Measurements from ENCODE around the gene NDUFS8.

NDUFS8 gene

DNA sequence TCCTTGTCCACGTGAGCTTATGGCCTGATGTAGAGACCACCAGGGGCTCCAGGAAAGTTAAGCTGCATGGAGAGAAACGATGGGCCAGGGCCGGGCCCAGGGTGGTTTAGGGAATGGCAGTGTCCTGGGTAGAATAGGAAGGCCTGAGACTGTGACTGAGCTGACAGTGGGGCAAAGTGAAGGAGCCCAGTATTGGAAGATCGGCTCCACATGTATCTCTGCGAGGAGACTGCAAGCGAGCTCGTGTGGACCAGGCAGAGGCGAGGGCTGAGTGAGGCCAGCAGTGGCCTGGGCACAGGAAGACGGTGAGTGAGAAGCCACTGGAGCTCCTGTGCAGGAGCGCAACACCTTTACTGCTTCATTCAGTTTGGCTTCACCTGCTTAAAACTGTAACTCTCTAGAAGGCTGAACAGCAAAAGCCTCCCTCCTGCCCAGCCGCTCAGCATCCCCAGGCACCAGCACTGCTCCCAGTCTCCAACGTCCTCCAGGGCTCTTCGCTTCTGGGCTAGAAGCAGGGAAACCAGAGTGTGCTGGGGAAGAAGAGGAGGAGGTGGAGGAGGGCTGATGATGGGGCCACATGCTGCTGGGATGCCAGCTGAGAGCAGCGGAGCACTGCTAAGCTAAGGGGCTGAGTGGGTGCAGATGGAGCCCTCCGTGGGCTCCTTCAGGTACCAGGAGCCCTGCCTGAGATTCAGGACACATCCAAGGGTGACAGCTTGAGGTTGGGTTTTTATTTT is 21.8 kb downstream of the NDUFS8 start:
- DNase-seq = no peak

DNA sequence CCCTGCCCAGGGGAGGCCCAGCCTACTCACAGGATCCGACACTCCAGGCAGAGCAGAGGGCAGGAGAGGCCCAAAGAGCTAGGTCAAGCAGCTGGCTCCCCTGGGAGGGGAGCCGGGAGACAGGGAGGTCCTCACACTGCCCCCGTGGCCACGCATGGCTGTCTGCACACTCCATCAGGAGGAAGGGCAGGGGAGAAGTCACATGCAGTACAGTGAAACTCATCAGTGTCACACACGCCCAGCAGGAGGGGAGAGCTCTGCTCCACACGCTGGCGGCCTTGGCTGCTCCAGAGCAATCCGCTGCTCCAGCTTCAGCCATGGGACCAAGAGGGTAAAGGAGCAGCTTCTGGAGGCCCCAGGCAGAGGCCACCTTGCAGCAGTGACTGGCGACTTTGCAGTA is 22.6 kb downstream of the NDUFS8 start:
- no peak for DNase-seq

DNA sequence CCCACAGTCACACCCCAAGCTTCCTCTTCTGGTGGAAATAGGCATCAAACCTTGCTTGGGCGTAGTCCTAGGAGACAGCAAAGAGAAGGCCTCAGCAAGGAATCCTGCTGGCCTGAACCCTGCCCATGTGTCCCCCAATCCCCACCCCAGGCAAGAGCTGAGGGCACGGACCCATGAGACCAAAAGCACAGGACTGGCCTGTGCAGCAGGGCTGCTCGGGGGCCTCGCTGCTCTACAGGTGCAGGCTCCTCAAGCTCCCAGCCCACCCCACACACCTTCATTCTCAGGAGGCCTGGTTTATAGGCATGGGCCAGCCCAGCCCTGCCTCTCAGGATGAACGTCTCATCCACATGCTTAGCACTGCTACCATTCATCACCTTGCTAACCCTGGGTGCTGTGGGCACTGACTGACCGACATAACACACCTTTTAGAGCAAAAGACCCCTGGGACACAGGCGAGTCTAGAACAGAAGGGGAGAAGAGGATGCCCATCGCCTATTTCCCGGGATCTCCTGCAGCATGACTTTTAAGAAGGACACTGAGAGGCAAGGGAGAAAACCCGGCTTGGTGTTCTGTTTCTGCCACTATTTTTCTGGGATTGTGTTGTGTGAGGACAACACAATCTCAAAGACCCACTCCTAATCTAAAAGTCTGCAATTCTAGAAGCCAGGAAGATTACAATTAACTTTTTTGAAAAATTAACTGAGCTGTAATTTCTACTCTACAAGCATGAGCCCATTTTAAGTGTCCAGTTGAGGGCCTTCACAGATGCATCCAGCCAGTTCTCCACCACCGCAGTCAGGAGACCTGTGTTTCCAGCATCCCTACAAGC is 23.7 kb downstream of the NDUFS8 start:
- DNase-seq = no peak

DNA sequence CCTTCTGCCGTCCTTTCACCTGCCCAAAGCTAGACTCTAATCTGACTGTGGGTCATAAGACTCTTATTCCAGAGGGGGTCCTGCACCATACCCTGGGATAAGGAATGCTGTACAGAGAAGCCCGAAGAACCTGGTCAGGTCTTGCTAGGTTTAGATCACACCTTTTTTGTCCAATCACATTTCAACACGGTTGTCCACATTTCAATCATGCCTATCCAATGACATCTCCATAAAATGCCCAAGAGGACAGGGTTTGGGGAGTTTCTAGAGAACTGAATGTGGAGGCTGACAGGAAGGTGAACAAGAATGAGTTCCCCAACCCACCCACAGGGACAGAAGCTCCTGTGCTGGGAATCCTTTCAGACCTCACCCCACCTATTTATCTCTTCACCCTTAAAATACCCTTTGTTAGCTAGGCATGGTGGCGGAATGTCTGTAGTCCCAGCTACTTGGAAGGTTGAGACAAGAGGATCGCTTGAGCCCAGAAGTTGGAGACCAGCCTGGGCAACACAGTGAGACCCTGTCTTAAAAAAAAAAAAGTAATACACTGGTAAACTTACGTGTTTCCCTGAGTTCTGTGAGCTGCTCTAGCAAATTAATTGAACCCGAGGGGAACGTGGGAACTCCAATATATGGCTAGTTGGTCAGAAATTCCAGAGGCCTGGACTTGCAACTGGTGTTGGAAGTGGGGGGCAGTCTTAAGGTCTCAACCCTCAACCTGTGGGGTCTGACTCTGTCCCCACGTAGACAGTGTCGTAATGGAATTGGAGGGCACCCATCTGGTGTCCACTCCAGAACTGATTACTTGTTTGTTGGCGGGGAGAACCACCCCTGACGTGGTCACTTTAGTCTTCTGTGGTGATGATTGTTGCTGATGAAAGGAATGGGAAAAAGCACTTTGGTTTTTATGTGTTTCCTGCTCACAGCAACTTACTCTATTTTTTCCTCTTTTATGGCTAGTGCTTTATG is 26.1 kb downstream of the NDUFS8 start:
- DNase-seq = no peak

DNA sequence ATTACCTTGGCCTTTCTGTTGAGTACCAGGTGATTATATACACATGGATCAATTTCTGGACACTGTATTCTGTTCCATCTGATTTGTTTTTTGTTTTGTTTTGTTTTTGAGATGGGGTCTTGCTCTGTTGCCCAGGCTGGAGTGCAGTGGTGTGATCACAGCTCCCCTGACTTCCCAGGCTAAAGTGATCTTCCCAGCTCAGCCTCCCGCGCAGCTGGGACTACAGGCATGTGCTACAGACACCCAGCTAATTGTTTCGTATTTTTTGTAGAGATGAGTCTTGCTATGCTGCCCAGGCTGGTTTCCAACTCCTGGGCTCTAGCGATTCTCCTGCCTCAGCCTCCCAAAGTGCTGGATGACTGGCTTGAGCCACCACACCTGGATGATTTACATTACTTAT is 27.3 kb downstream of the NDUFS8 start:
- DNase-seq = no peak

DNA sequence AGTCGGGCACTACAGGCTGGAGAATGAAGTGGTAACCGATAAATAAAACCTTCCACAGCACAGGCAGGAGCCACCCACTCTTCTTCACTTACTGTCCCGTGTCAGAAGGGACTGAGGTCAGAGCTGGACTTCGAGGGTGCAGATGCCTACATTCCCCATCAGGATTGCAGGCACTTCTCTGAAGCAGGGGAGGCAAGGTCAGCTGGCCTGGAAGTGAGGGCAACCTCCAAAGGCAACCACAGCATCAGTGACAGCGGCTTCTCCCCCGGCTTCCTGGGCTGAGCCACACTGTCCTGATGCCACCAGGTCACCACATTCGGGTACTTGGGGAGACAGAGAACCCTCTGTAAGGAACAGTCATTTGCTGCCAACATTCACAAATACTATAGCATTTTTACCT is 31.0 kb downstream of the NDUFS8 start:
- DNase-seq = no peak

DNA sequence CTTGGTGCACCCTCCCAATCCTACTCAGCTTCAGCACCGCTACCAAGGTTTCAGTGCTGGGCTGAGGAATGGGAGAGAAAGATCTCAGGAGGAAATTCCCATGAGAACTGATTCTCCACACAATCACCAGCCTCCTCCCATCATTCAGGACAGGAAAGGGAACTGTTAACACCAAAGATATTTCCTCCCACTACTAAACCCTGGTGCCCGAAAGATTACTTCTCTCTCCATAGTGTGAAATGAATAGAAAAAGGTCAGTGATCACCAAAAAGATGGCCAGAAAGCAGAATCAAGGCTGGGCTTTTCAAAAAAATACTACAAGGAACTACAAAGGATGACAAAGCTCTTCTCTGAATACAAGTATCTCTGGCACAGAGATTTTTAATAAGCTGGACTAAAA is 34.4 kb downstream of the NDUFS8 start:
- no peak for DNase-seq

DNA sequence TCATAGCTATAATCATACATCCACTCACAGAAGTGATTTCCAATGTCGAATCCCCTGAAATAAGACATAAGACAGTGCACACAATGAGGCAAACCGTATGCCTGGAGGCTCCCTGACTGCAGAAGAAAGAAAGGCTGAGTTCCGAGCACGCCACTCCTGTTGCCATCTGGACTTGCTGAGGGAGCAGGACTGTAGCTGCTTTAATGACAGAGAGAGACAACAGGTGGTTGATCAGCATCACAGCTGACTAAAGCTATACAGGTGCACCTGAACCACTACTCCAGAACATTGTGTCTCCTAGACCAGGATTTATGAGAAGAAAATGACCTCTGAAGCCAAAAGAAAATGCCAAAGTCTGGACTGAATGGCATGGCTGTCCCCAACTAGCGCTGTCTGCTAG is 35.4 kb downstream of the NDUFS8 start:
- DNase-seq = no peak

DNA sequence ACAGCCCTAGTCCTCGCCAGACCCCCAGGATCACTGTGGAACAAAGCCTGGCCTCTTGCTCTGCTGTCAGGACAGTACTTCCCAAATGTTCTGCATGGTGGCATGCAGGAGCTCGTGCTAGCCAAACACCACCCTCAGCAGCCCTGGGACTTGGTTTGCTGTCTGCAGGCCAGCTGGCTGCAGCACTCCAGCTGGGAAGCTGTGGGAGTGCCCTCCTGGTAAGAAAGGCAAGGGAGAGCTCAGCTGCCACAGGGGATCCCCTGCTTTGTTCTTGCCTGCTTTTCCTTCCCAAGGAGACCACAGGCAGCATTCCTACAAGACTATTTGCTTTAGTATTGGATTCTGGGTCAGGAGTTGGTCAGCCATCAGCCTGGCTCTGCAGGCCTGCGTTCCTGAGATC is 36.3 kb downstream of the NDUFS8 start:
- no peak for DNase-seq

DNA sequence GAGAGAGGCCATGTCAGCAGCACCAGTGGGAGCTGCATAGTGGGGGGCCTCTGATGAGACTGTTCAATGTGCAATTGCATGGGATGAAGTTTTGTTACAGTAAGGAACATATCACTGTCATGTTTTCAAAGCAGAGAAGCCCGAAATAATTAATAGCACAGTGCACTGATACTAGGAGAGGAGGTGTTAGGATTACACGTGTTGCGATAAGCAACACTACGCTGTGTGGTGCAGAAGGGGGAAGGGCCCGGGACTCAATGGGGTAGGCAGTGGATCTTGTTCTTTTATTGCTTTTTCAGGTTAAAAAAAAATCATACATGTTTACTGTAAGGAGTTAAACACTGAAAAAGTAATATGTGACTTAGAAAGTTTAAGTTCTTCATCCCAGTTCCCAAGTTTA is 37.5 kb downstream of the NDUFS8 start:
- DNase-seq = no peak

DNA sequence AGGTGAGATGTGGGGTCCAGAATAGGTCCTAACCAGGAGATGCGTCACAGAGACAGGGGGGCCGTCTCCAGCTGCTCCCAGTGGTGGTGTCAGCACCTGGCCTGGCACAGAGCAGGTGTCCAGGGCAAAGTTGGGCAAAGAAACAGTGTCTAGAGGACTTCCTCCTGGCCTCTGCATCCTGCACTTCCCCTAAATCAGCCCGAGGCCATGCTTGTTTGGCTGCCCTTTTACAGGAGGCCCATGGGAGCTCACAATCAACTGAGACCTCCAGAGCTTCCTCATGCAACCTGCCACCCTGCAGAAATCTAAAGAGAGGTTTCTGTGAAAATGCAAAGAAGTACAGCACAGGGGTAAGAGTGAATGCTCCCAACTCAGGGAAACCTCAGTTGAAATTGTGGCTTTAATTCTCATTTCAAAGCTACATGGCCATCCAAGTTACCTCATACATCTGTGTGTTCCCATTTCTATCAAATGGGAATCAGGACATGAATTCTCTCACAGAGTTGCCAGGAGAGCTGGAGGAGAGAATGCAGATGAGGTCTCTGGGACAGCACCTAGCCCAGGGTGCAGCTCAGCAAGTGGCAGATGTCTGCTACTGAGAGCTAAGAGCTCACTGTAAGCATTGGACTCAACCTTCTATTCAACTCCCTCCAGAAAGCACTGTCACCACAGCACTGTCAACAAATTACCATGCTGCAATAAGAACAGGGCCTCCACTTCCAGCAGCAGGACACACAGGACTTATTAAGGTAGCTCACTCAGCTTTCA is 41.0 kb downstream of the NDUFS8 start:
- DNase-seq = no peak

DNA sequence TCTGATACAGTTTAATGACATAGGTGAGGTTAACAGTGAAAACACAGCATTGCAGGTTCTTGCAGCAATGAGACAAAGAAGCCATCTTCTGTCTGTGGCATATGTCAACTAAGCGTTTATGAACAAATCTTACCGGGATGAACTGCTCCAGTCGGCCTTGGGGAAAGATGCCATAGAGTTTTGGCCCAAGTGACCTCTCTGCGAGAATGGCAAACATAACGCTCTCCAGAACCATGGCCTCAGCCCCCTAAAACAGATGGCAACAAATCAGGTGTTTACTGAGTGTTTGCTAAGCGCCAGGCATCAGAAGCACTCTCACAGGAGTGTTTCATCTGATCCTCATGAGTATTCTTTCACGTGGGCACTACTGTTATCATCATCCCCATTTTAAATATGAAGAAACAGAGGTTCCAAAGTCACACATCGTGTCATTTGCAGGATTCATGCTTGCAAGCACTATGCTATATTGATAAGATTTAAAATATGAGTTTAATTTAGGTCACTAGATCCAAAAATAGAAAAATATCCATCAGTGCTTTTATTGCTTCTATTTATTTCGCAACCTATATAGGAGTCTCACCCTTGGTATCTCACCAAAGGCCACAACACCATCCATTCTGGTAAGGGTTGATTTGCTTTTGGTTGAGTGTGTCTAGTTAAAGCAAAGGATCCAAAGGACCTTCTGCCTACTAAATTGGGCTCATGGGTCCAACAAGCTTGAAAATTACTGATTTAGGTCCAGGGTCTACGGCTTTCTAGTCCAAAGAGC is 44.3 kb downstream of the NDUFS8 start:
- DNase-seq = no peak

DNA sequence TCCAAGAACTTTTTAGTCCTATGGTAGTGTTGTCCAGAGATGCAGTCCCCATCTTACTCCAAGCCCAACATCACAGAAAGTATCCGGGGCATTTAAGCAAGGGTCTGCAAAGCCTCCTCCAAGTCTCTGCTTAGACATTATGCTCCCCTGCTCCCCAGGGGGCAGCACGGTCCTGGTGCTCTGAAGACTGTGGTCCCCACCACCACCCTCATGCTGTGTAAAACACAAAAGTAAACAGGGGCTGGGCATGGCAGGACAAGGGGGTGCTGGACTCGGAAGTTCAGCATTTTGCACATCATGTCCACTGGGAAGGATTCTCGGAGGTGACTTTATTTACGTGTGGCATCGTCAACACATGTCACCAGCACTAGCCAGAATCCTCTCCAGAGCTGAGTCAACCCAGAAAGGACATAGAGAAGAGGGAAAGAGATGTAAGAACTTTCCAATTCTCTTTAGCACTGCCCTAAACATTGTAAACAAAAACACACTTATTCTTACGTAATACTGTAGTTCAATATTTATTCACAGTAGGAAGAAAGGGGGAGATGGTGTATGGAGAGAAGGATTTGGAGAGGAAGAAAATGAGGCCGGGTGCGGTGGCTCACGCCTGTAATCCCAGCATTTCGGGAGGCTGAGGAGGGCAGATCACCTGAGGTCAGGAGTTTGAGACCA is 46.0 kb downstream of the NDUFS8 start:
- no peak for DNase-seq

DNA sequence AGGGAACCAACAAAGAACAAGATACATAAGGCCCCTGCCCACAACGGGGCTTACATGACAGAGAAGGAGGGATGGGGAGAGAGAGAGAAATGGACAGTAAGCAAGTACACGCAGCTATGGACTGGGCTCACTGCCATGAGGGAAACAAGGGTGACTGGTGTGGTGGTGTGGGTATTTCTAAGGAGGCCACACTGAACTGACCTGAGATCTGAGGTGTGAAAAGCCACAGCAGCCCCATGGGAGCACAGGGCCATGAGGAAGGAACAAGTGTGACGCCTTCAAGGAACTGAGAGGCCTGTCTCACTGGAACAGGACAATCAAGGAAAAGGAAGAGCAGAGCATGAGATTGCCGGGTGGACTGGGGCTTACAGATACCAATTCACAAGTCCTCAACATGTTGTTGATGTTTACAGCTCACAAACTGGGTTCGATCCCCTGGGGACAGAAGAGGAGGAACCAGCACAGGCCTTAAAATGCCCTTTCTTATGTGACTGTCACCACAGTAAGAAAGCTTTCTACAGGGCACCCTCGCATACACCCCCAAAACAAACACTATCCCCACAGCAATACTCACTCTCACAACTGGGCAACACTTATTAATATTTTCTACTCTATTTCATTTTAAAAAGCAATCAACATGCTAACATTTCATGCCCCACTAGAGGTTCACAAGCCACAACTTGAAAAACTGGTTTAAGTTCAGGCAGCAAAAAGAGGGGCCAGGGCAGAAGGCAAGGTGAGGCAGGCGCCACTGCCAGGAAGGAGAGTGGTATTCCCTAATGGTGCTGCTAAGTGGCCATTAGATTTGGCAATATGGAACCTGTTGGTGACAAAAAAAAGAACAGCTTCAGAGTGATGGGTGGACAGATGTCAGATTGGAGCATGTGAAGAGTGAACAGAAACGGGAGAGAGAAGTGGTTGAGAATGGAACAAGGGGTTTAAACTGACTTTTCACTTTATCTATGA is 47.4 kb downstream of the NDUFS8 start:
- DNase-seq = no peak

DNA sequence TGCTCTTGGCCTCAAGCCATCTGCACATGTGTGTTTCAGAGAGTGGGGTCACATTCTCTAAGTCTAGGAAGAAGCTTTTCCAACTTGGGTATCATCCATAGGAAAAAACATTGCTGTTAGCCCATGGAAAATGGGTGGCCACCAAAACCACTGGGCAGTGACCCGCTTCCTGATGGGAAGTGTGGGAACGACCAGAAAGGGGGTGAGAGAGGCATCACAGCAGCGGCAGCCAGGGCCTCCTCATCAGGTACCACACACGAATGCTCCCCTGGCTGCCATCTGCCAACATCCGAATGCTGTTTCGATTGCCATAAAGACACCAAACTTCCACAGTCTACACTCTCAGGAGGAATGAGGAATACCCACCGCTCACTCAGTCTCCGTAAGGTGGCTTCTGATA is 50.4 kb downstream of the NDUFS8 start:
- no peak for DNase-seq

DNA sequence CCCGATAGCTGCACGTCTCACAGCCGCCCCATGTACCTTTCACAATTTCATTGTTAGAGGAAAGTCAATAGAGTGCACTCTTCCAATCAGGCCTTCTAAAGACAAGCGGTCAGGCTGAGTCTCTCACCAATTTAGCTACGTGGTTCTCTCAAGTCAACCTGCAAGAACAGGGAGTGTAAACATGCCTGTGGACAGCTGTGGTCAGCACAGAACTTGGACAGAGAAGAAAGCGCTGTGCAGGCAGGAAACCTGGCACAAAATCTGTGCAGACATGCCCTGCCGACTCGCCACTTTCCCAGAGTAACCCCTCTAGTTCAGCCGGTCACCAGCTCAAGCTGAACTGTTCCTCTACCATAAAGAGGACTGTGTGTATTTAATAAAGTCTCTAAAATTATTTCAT is 51.2 kb downstream of the NDUFS8 start:
- no peak for DNase-seq

DNA sequence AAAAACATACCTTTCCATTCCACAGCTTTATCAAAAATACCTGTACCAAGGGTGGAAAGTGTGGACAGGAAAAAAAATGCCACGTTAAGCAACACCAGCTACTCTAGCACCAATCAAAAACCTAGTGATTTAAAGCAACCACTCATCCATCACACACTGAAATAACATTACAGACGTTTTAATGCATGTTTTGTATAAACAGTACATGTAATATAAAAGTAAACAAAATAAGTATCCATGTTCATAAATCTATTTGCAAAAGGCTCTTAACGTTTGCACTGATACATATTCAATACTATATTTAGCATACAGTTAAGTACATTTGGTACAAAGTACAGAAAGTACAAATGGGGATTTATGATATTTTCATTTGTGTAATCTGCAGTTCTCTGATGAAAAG is 52.0 kb downstream of the NDUFS8 start:
- no peak for DNase-seq

DNA sequence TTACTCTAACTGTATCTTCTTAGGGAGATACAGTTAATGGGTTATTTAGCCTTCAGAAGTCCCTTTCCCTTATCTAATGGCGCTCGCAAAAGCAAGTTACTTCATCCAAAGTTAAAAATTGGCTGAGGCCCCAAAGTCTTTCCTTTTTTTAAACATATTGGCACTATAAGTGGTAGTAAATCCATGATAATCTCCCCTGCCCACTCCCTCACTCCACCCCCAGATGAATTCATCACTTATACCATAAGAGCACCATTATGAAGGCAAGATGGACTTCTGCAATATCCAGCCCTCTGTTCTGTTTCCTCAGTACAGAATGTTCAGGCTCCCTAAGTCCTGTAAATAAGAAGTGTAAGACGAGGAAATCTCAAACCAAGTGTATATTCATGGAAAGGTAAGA is 53.0 kb downstream of the NDUFS8 start:
- no peak for DNase-seq
